IMR-90 (cell line): ENCODE results near the gene SLC38A3. TPM values are rescaled to one million over a fixed set of nuclear protein-coding genes. Genes with fewer than 3 reads are reported as not detected.

Source experiments
- ATAC-seq: fragments of 200-7000 bp; cut with Tn5 transposase; 2 replicates; pipeline ENCODE4 v1.9.1; 2020; ENCODE audit warnings: low read depth, mild to moderate bottlenecking, moderate library complexity
- BruUV-seq: library from RNA; stranded (reverse); fragments of 400-500 nt; replicated peaks from 2 replicates; lab custom pipeline; 2021; lab: Mats Ljungman, UMichigan
- CTCF ChIA-PET: fragments of 300-600 bp; formaldehyde crosslinking; extraction: SDS; loops from one replicate; lab custom pipeline; 2021; ENCODE audit warnings: antibody characterized with exemption; lab: Yijun Ruan, JAX
- POLR2A ChIA-PET: fragments of 300-600 bp; sonication (Branson Sonifier 250); formaldehyde crosslinking; loops from one replicate; lab custom pipeline; 2022; ENCODE audit warnings: antibody characterized with exemption; ENCODE audit not compliant: unreplicated experiment; lab: Charles Lee
- DNase-seq: peaks from one replicate; pipeline ENCODE4 v3.0.0; 2013
- H2AFZ ChIP-seq: replicated peaks from 2 replicates; pipeline ENCODE3; 2013; ENCODE audit warnings: low read length, mild to moderate bottlenecking; ENCODE audit not compliant: poor library complexity
- H2AK5ac ChIP-seq: 2 replicates; pipeline ENCODE4 v1.6.1; 2013; ENCODE audit warnings: low read depth, low read length, inconsistent platforms
- H2AK9ac ChIP-seq: replicated peaks from 2 replicates; pipeline ENCODE3; 2013; ENCODE audit warnings: mild to moderate bottlenecking, low read depth, low read length, moderate library complexity; ENCODE audit not compliant: poor library complexity
- H2BK120ac ChIP-seq: 2 replicates; pipeline ENCODE4 v1.6.1; 2013; ENCODE audit warnings: low read depth, low read length, inconsistent platforms
- H2BK15ac ChIP-seq: 3 replicates; pipeline ENCODE4 v1.6.1; 2013; ENCODE audit warnings: low read depth, low read length, inconsistent platforms
- H2BK20ac ChIP-seq: 2 replicates; pipeline ENCODE4 v1.6.1; 2013; ENCODE audit warnings: low read depth, mild to moderate bottlenecking, inconsistent platforms, low read length, moderate library complexity
- H2BK5ac ChIP-seq: 2 replicates; pipeline ENCODE4 v1.6.1; 2013; ENCODE audit warnings: mild to moderate bottlenecking, low read depth, low read length, inconsistent platforms; ENCODE audit not compliant: poor library complexity, severe bottlenecking
- H3K14ac ChIP-seq: replicated peaks from 2 replicates; pipeline ENCODE4 v1.6.1; 2013; ENCODE audit warnings: low read depth, low read length, inconsistent platforms
- H3K18ac ChIP-seq: 2 replicates; pipeline ENCODE4 v1.6.1; 2013; ENCODE audit warnings: low read depth, low read length, control low read depth
- H3K23ac ChIP-seq: 2 replicates; pipeline ENCODE4 v1.6.1; 2013; ENCODE audit warnings: low read depth, low read length, inconsistent platforms
- H3K27ac ChIP-seq: 2 replicates; pipeline ENCODE4 v1.5.1; 2013; ENCODE audit warnings: mild to moderate bottlenecking, control low read depth, low read length; ENCODE audit not compliant: insufficient read depth
- H3K27me3 ChIP-seq: 2 replicates; pipeline ENCODE4 v1.6.1; 2013; ENCODE audit warnings: low read length; ENCODE audit not compliant: control insufficient read depth, insufficient read depth
- H3K36me3 ChIP-seq: 2 replicates; pipeline ENCODE4 v1.6.1; 2013; ENCODE audit warnings: low read length, mixed read lengths; ENCODE audit not compliant: control insufficient read depth, insufficient read depth
- H3K4ac ChIP-seq: 2 replicates; pipeline ENCODE4 v1.6.1; 2013; ENCODE audit warnings: low read depth, low read length, inconsistent platforms
- H3K4me1 ChIP-seq: 2 replicates; pipeline ENCODE4 v1.6.1; 2013; ENCODE audit warnings: low read length, mixed read lengths; ENCODE audit not compliant: control insufficient read depth, insufficient read depth
- H3K4me2 ChIP-seq: 2 replicates; pipeline ENCODE4 v1.6.1; 2013; ENCODE audit warnings: low read depth, mild to moderate bottlenecking, control low read depth, low read length, moderate library complexity
- H3K4me3 ChIP-seq: 2 replicates; pipeline ENCODE4 v1.5.1; 2013; ENCODE audit warnings: low read depth, mild to moderate bottlenecking, control low read depth, low read length, moderate library complexity; ENCODE audit not compliant: insufficient read depth
- H3K56ac ChIP-seq: 2 replicates; pipeline ENCODE4 v1.6.1; 2013; ENCODE audit warnings: low read length, inconsistent platforms; ENCODE audit not compliant: insufficient read depth; ENCODE audit errors: extremely low read depth
- H3K79me1 ChIP-seq, 2 experiments: 2 replicates each; pipeline ENCODE4 v1.6.1; 2013; ENCODE audit warnings: low read length in 2 of 2, inconsistent platforms in 1 of 2, low read depth in 1 of 2
- H3K9ac ChIP-seq: 2 replicates; pipeline ENCODE4 v1.6.1; 2013; ENCODE audit warnings: low read depth, low read length, control low read depth
- H3K9me1 ChIP-seq: 2 replicates; pipeline ENCODE4 v1.6.1; 2013; ENCODE audit warnings: low read length, inconsistent platforms; ENCODE audit not compliant: insufficient read depth
- H3K9me3 ChIP-seq: 2 replicates; pipeline ENCODE4 v1.6.1; 2013; ENCODE audit warnings: low read length; ENCODE audit not compliant: control insufficient read depth, insufficient read depth
- H4K20me1 ChIP-seq: 2 replicates; pipeline ENCODE4 v1.6.1; 2013; ENCODE audit warnings: low read length, inconsistent platforms; ENCODE audit not compliant: insufficient read depth
- H4K5ac ChIP-seq: 2 replicates; pipeline ENCODE4 v1.6.1; 2013; ENCODE audit warnings: mild to moderate bottlenecking, low read depth, low read length, control low read depth
- H4K8ac ChIP-seq, 2 experiments: 2 replicates each; pipeline ENCODE4 v1.6.1; 2013; ENCODE audit warnings: low read depth in 2 of 2, low read length in 2 of 2, control low read depth in 1 of 2, inconsistent platforms in 1 of 2
- H4K91ac ChIP-seq: 2 replicates; pipeline ENCODE4 v1.6.1; 2013; ENCODE audit warnings: low read depth, low read length, inconsistent platforms; ENCODE audit not compliant: insufficient read depth
- CEBPB ChIP-seq: IDR thresholded peaks from 2 replicates; pipeline ENCODE4 v1.6.1; 2012; ENCODE audit warnings: low read depth, low read length, improper control_type of control experiment
- CHD1 ChIP-seq: IDR thresholded peaks from 2 replicates; pipeline ENCODE4 v1.6.1; 2012; ENCODE audit warnings: low read depth, low read length, improper control_type of control experiment
- ELK1 ChIP-seq: fragments of 150-350 bp; IDR thresholded peaks from 2 replicates; pipeline ENCODE4 v1.6.1; 2016; ENCODE audit warnings: low read depth, mild to moderate bottlenecking, low read length, moderate library complexity, borderline replicate concordance
- MAFK ChIP-seq: IDR thresholded peaks from 2 replicates; pipeline ENCODE4 v1.6.1; 2012; ENCODE audit warnings: low read depth, low read length, improper control_type of control experiment
- MXI1 ChIP-seq: IDR thresholded peaks from 2 replicates; pipeline ENCODE4 v1.6.1; 2012; ENCODE audit warnings: low read depth, mild to moderate bottlenecking, low read length, moderate library complexity, borderline replicate concordance
- RCOR1 ChIP-seq: IDR thresholded peaks from 2 replicates; pipeline ENCODE4 v1.6.1; 2012; ENCODE audit warnings: mild to moderate bottlenecking, low read length, improper control_type of control experiment; ENCODE audit not compliant: insufficient replicate concordance
- RFX5 ChIP-seq: IDR thresholded peaks from 2 replicates; pipeline ENCODE4 v1.8.0; 2012; ENCODE audit warnings: low read depth, mild to moderate bottlenecking, low read length, moderate library complexity
- WGBS, 2 experiments: methylation state at CpG; one replicate each; pipeline versions ENCODE4 v1.1.5 to v1.1.7; 2013; ENCODE audit warnings: missing lambda C conversion rate in 2 of 2; ENCODE audit not compliant: insufficient read length in 1 of 2; ENCODE audit errors: extremely low coverage in 2 of 2; 5-methylcytosine and 5-hydroxymethylcytosine counted together
- dilution Hi-C: fragments of 300-500 bp; cut with HindIII; formaldehyde crosslinking; loops from one replicate; pipeline ENCODE4 v1.14.3; 2018; ENCODE audit warnings: low sequenced_read_pairs; ENCODE audit not compliant: unreplicated experiment
- in situ Hi-C: fragments of 300-500 bp; cut with MboI; formaldehyde crosslinking; loops from 3 replicates; pipeline ENCODE4 v1.14.3; 2019; ENCODE audit warnings: low sequenced_read_pairs, inconsistent platforms, mixed read lengths
- intact Hi-C: fragments of 100-400 bp; cut with micrococcal nuclease; formaldehyde crosslinking; loops from 2 replicates; pipeline ENCODE4 v1.10.0; 2022
- polyA plus RNA-seq, 3 experiments: library from polyadenylated mRNA; depleted of rRNA; stranded (reverse); fragments of >200 nt; gene quantifications; 2 replicates each; pipeline ENCODE4 v1.2.3, GENCODE V29; 2012; ENCODE audit warnings: low replicate concordance in 1 of 3
- total RNA-seq: library from RNA; depleted of rRNA; stranded (reverse); fragments of >200 nt; gene quantifications from 2 replicates; pipeline ENCODE4 v1.2.3, GENCODE V29; 2012

The SLC38A3 gene
- total and polyA plus RNA-seq, 2 of the 4 experiments (the other 2 are of a cell fraction), result 0.12 to 0.36 TPM

- no peak overlapping the region for H2BK20ac ChIP-seq
- no peak overlapping the region for H3K56ac ChIP-seq
- in situ Hi-C loops, result no loop called here
- H3K18ac ChIP-seq, result no peak overlapping the region
- ATAC-seq (peak; percentile 84), DNase-seq (peak; percentile 20)
- H3K27me3 ChIP-seq, result peaks cover 28% of the 10 kb centered on the region
- no peak overlapping the region for H3K23ac ChIP-seq
- H3K4ac ChIP-seq, result no peak overlapping the region
- no peak overlapping the region for H3K4me3 ChIP-seq
- H4K8ac ChIP-seq, result no peak overlapping the region
- TF ChIP-seq ELK1 (no peak), CHD1 (no peak), RFX5 (no peak), RCOR1 (no peak), MXI1 (no peak), CEBPB (peak; percentile 81), MAFK (0 out of 2 replicates have a peak, but pooled peaks have one; percentile 2)
- H2AK9ac ChIP-seq, result no peak overlapping the region
- CTCF ChIA-PET, result interaction anchor here (1.2 to 1.3 kb wide), 2 partner anchors 14 to 35 kb away, joined by 4 to 5 read pairs; no protein-coding TSS in a partner anchor
- intact Hi-C loops, result no loop called here
- H4K91ac ChIP-seq, result no peak overlapping the region
- H3K9me1 ChIP-seq, result no peaks in the 10 kb centered on the region
- no TSS peak for BruUV-seq
- peaks cover 2% of the 10 kb centered on the region; the same call in 1 of the 2 replicates for H3K4me1 ChIP-seq
- WGBS, 2 experiments, result 100% methylated on average over 1 of the region's 2 CpGs; no CpG with 5 or more reads in 1 of the 2 experiments
- no peak overlapping the region for H2BK15ac ChIP-seq
- no peak overlapping the region for H3K27ac ChIP-seq
- H3K9me3 ChIP-seq, result no peaks in the 10 kb centered on the region
- H3K14ac ChIP-seq, result no peak overlapping the region
- H3K36me3 ChIP-seq, result no peaks in the 10 kb centered on the region
- no peak overlapping the region for H2AK5ac ChIP-seq
- H3K9ac ChIP-seq, result no peak overlapping the region
- POLR2A ChIA-PET, result no interaction called here
- no peak overlapping the region for H4K5ac ChIP-seq
- H2AFZ ChIP-seq, result no peak overlapping the region
- no peak overlapping the region for H2BK5ac ChIP-seq
- no peaks in the 10 kb centered on the region for H3K79me1 ChIP-seq
- dilution Hi-C loops, result no loop called here
- no peaks in the 10 kb centered on the region for H4K20me1 ChIP-seq
- no peak overlapping the region for H2BK120ac ChIP-seq
- H3K4me2 ChIP-seq, result no peak overlapping the region
These were observed 6.9 kb downstream of the SLC38A3 start for GRCh38 chr3:50211930-50212329.
